COR-L47 (cell line): ENCODE results near the gene LTBP3.
A peak's percentile ranks its signal among the peaks of the same experiment; 100 is the strongest.

Source experiments
- DNase-seq: peaks from one replicate; lab custom pipeline; 2025; lab: John Stamatoyannopoulos, UW

The LTBP3 gene

GRCh38 chr11:65558002-65558929 is at the start of gene LTBP3:
LTBP3 (minus strand) TSS chr11:65558359; CDS start chr11:65557959, 400 bp downstream.
- peak; percentile 63 for DNase-seq

- no peak for DNase-seq
These were observed 48.9 kb upstream of the LTBP3 start for GRCh38 chr11:65606876-65607613.

- DNase-seq = no peak
These were observed 46.1 kb upstream of the LTBP3 start for GRCh38 chr11:65604258-65604657.

- no peak for DNase-seq
These were observed 41.7 kb upstream of the LTBP3 start for GRCh38 chr11:65599955-65600246.

- no peak for DNase-seq
These were observed 41.2 kb upstream of the LTBP3 start for GRCh38 chr11:65599216-65599954.

- no peak for DNase-seq
These were observed 40.1 kb upstream of the LTBP3 start for GRCh38 chr11:65598258-65598699.

- DNase-seq = no peak
These were observed 38.4 kb upstream of the LTBP3 start for GRCh38 chr11:65596520-65596919.

- no peak for DNase-seq
These were observed 37.6 kb upstream of the LTBP3 start, which contains the start of gene KCNK7 for GRCh38 chr11:65595543-65596281. KCNK7 (minus strand) TSS chr11:65595800; CDS start chr11:65595772, 28 bp downstream.

GRCh38 chr11:65595131-65595530 is 37.0 kb upstream of the LTBP3 start:
- no peak for DNase-seq

GRCh38 chr11:65593518-65594414 is 35.6 kb upstream of the LTBP3 start:
- DNase-seq = no peak

GRCh38 chr11:65592858-65593517 is 34.8 kb upstream of the LTBP3 start:
- no peak for DNase-seq

GRCh38 chr11:65591939-65592857 is 34.0 kb upstream of the LTBP3 start:
- DNase-seq = no peak

- peak; percentile 53 for DNase-seq
These were observed 32.1 kb upstream of the LTBP3 start for GRCh38 chr11:65590240-65590738.

GRCh38 chr11:65589444-65590239 is 31.5 kb upstream of the LTBP3 start:
- DNase-seq = no peak

GRCh38 chr11:65588199-65589054 is 30.3 kb upstream of the LTBP3 start:
- peak; percentile 16 for DNase-seq

GRCh38 chr11:65586676-65587075 is 28.5 kb upstream of the LTBP3 start:
- DNase-seq = no peak

- DNase-seq = no peak
These were observed 28.1 kb upstream of the LTBP3 start for GRCh38 chr11:65586247-65586630.
